KMS-11 (cell line): ENCODE measurements around the gene TMEM212.

Source experiments
- H2AFZ ChIP-seq: fragments of 200-600 bp; sonication (generic); 2 replicates; pipeline ENCODE4 v1.6.1; 2016; ENCODE audit warnings: antibody characterized with exemption, mixed run types, low read depth
- H3K27ac ChIP-seq: fragments of 200-600 bp; sonication (generic); 2 replicates; pipeline ENCODE4 v1.6.1; 2016; ENCODE audit warnings: mild to moderate bottlenecking, mixed run types
- H3K27me3 ChIP-seq: fragments of 200-600 bp; sonication (generic); 2 replicates; pipeline ENCODE4 v1.6.1; 2017; ENCODE audit warnings: mild to moderate bottlenecking, low read depth, mixed run types, moderate library complexity; ENCODE audit not compliant: insufficient read depth
- H3K36me3 ChIP-seq: fragments of 200-600 bp; sonication (generic); 2 replicates; pipeline ENCODE4 v1.6.1; 2017; ENCODE audit warnings: mild to moderate bottlenecking, mixed run types; ENCODE audit not compliant: insufficient read depth
- H3K4me1 ChIP-seq: fragments of 200-600 bp; sonication (generic); 2 replicates; pipeline ENCODE4 v1.6.1; 2016; ENCODE audit warnings: mild to moderate bottlenecking, low read depth, mixed run types; ENCODE audit not compliant: poor library complexity, severe bottlenecking
- H3K4me2 ChIP-seq: fragments of 200-600 bp; sonication (generic); 2 replicates; pipeline ENCODE4 v1.7.0; 2016; ENCODE audit warnings: mild to moderate bottlenecking, mixed run types
- H3K4me3 ChIP-seq: fragments of 200-600 bp; sonication (generic); IDR thresholded peaks from 2 replicates; pipeline ENCODE4 v1.6.1; 2017; ENCODE audit warnings: low read depth, low read length, mixed read lengths; ENCODE audit not compliant: insufficient read depth
- H3K79me2 ChIP-seq: fragments of 200-600 bp; sonication (generic); 2 replicates; pipeline ENCODE4 v1.6.1; 2016; ENCODE audit warnings: low read depth, mixed run types; ENCODE audit not compliant: insufficient read depth
- H3K9ac ChIP-seq: fragments of 200-600 bp; sonication (generic); 2 replicates; pipeline ENCODE4 v1.6.1; 2016; ENCODE audit warnings: mild to moderate bottlenecking, mixed run types
- H4K20me1 ChIP-seq: fragments of 200-600 bp; sonication (generic); 2 replicates; pipeline ENCODE4 v1.6.1; 2016; ENCODE audit warnings: mild to moderate bottlenecking, mixed run types; ENCODE audit not compliant: insufficient read depth
- TF ChIP-seq, protein P1 (sequence below): fragments of 200-600 bp; sonication (generic); conservative IDR thresholded peaks from 2 replicates; pipeline ENCODE4 v1.6.1; 2017; ENCODE audit warnings: low read depth, mild to moderate bottlenecking, antibody characterized with exemption, low read length, moderate library complexity, mixed read lengths

TMEM212 gene

DNA sequence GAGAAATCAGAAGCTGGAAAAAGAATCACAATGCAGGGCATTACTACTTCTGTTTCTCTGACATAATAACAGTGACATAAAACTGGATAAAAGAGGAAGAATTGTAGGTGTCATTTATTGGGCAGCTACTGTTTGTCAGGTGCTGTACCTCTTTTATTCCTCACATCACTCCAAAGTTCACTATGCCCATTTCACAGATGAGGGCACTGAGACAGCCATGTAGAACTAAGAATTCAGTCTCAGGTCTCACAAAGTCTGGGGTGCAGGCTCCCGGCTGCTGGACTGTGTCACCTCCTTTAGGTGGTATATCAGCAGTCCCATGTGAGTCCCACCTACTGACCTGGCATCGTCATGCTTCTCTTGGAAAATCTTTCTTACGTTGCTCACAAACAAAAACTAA is 20.8 kb downstream of the TMEM212 start:
- Histone ChIP-seq H4K20me1 (no peaks in the 10 kb centered on the region), H3K4me2 (no peak overlapping the region), H3K27ac (no peak overlapping the region), H3K27me3 (no peaks in the 10 kb centered on the region), H3K36me3 (no peaks in the 10 kb centered on the region), H3K9ac (no peak overlapping the region), H3K4me3 (no peak overlapping the region), H3K4me1 (no peaks in the 10 kb centered on the region), H2AFZ (no peak overlapping the region), H3K79me2 (no peaks in the 10 kb centered on the region)
- TF ChIP-seq, protein P1, sequence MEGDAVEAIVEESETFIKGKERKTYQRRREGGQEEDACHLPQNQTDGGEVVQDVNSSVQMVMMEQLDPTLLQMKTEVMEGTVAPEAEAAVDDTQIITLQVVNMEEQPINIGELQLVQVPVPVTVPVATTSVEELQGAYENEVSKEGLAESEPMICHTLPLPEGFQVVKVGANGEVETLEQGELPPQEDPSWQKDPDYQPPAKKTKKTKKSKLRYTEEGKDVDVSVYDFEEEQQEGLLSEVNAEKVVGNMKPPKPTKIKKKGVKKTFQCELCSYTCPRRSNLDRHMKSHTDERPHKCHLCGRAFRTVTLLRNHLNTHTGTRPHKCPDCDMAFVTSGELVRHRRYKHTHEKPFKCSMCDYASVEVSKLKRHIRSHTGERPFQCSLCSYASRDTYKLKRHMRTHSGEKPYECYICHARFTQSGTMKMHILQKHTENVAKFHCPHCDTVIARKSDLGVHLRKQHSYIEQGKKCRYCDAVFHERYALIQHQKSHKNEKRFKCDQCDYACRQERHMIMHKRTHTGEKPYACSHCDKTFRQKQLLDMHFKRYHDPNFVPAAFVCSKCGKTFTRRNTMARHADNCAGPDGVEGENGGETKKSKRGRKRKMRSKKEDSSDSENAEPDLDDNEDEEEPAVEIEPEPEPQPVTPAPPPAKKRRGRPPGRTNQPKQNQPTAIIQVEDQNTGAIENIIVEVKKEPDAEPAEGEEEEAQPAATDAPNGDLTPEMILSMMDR: no peak

DNA sequence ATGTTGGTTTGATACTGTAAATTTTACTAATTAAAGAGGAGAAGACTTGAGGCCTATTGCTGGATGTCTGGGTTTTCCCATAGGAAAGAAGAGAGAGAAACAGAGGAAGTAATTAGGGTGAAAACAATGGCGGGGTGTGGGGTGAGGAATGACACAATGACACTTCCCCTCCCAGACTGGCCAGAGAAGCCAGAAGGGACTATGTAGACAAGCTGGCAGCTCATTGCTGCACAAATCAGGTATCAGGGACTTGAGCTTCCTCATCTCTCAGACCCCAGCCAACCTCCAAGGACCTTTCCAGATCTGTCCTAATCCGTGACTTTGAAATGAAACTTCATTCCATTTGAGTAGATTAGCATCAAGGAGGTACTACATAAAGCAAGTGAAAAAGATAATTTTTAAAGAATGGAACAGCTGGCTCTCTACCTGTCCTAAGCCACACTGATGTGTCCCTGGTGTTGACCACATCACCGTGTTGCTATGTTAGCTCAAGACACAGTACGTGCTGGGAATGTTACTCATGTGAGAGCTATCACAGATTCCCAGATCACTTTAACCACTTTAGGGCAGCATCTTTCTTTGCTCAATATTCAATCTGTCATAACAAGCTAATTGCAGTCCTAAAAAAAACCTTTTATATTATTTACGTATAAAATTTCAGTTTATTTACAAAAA is 22.2 kb downstream of the TMEM212 start:
- H3K36me3 ChIP-seq: no peaks in the 10 kb centered on the region
- H3K4me3 ChIP-seq: no peak overlapping the region
- H3K9ac ChIP-seq: no peak overlapping the region
- H3K4me2 ChIP-seq: no peak overlapping the region
- H2AFZ ChIP-seq: no peak overlapping the region
- no peak overlapping the region for H3K27ac ChIP-seq
- no peaks in the 10 kb centered on the region for H3K27me3 ChIP-seq
- H3K79me2 ChIP-seq: no peaks in the 10 kb centered on the region
- TF ChIP-seq, protein P1: no peak
- H3K4me1 ChIP-seq: no peaks in the 10 kb centered on the region
- H4K20me1 ChIP-seq: no peaks in the 10 kb centered on the region

DNA sequence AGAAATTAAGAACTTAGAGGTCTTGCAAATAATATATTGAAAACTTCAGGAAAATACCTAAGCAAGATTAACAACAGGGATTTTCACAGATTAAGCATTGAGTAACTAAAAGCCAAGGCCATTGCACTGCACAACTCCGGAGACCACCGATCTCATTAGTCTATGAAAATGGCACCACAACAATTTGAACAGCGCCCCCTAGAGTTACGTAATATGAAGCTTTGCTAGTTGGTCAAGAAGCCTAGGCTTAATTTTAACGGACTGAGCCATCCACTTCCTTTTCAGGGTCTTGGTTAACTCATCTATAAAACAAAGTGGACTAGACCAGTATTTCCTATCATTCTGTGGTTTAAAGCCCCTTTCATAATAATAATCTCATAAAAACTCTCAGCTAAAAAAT is 24.8 kb downstream of the TMEM212 start:
- no peak overlapping the region for H2AFZ ChIP-seq
- H3K27ac ChIP-seq: no peak overlapping the region
- H3K79me2 ChIP-seq: no peaks in the 10 kb centered on the region
- H4K20me1 ChIP-seq: no peaks in the 10 kb centered on the region
- H3K4me3 ChIP-seq: no peak overlapping the region
- H3K4me2 ChIP-seq: no peak overlapping the region
- no peak overlapping the region for H3K9ac ChIP-seq
- TF ChIP-seq, protein P1: no peak; the same call in 1 of the 2 replicates
- no peaks in the 10 kb centered on the region for H3K27me3 ChIP-seq
- no peaks in the 10 kb centered on the region for H3K4me1 ChIP-seq
- H3K36me3 ChIP-seq: no peaks in the 10 kb centered on the region

DNA sequence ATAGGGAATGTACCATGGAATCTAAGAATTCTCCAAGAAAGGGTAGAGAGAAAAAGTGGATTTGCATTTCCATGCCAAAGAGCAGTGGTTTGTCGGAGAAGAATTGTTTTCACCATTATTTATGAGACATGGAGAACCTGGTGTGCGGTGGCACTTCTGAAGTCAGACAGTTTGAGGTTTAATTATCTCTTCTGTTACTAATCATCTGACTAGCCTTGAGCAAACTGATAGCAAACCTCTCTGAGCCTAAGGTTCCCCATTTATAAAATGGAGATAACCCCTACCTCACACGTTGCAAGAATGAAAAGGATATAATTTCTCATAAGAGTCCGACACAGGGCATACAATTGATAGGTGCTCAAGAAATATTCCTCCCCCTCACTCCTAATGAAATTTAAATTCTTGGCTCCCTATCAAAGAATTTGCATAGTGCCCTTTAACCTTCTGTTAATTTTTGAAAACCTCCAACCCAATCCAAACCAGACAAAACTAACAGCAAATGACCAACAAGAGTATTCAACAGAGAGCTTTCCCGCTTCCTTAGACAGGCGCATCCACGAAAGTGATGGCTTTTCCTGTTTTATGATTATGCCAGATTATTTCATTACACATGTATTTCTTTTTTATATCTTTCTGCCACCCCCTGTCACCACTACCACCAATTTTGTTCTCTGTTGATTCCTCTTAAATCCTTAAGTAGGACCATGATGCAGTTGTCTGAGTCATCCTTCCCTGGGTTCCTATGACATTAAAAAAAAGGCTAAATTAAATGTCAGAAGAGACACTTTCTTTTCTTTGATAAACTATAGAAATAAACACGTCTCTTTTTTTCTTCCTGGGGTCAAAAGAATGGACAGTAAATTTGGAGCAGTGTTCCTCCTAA is 28.5 kb downstream of the TMEM212 start:
- Histone ChIP-seq H4K20me1 (no peaks in the 10 kb centered on the region), H2AFZ (no peak overlapping the region), H3K27ac (no peak overlapping the region), H3K9ac (no peak overlapping the region), H3K4me3 (no peak overlapping the region), H3K36me3 (no peaks in the 10 kb centered on the region), H3K79me2 (no peaks in the 10 kb centered on the region), H3K4me1 (no peaks in the 10 kb centered on the region), H3K27me3 (no peaks in the 10 kb centered on the region), H3K4me2 (no peak overlapping the region)
- TF ChIP-seq, protein P1: no peak
